Measurements from ENCODE around the gene C1QL1.
A peak's percentile ranks its signal among the peaks of the same experiment; 100 is the strongest.

C1QL1 gene

DNA sequence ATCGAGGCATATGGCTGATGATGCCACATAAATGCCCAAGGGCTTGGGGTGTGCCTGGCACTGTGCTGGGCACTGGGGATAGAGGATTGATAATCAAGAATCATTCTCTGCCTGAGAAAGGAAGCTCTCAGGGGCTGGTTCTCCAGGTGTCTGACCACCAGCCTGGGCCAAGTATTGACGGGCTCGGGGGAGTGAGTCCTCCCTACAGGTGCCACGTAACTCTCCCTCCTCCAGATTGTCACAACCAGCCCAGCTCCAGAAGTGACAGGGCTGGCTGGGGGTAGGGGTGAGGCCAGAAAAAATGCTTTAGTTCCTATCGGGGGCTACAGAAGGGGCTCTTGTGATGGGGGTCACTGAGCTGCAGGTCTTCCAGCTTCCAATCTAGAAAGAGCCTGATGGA, 10.7 kb upstream of the C1QL1 start:
- TF ChIP-seq, protein P1, sequence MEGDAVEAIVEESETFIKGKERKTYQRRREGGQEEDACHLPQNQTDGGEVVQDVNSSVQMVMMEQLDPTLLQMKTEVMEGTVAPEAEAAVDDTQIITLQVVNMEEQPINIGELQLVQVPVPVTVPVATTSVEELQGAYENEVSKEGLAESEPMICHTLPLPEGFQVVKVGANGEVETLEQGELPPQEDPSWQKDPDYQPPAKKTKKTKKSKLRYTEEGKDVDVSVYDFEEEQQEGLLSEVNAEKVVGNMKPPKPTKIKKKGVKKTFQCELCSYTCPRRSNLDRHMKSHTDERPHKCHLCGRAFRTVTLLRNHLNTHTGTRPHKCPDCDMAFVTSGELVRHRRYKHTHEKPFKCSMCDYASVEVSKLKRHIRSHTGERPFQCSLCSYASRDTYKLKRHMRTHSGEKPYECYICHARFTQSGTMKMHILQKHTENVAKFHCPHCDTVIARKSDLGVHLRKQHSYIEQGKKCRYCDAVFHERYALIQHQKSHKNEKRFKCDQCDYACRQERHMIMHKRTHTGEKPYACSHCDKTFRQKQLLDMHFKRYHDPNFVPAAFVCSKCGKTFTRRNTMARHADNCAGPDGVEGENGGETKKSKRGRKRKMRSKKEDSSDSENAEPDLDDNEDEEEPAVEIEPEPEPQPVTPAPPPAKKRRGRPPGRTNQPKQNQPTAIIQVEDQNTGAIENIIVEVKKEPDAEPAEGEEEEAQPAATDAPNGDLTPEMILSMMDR (IDR thresholded peaks at IDR 0.05; ENCODE audit: low read depth, low read length, missing control alignments) = no peak
- no peak for DNase-seq (ENCODE audit: low read depth)
- no peak overlapping the region for H3K4me3 ChIP-seq (ENCODE audit: low read depth, low read length)

GRCh38 chr17:44977814-44978550, 9.9 kb upstream of the C1QL1 start:
- DNase-seq (ENCODE audit: low read depth) = no peak
- H3K4me3 ChIP-seq (ENCODE audit: low read depth, low read length) = no peak overlapping the region
- TF ChIP-seq, protein P1 (IDR thresholded peaks at IDR 0.05; ENCODE audit: low read depth, low read length, missing control alignments) = no peak

DNA sequence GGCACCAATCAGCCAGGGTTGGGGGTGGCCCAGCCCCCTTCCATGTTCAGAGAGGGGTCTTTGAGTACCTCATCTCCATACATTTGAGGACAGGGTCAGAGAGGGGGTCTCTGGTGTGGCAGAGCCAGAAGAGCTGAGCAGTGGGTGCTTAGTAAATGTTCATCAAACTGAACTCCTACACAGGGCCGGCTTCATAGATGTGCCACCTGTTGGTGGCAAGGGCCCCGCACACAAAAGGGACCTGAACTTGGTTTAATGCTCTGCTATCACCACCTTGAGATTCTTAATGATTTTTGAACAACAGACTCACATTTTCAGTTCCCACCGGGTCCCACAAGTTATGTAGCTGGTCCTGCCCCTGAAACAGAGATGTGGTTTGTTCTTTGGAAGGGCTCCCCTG, 9.0 kb upstream of the C1QL1 start:
- TF ChIP-seq, protein P1 (IDR thresholded peaks at IDR 0.05; ENCODE audit: low read depth, low read length, missing control alignments) = peak; percentile 11
- no peak overlapping the region for H3K4me3 ChIP-seq (ENCODE audit: low read depth, low read length)
- no peak for DNase-seq (ENCODE audit: low read depth)

- H3K4me3 ChIP-seq (ENCODE audit: low read depth, low read length) = no peak overlapping the region
- no peak for DNase-seq (ENCODE audit: low read depth)
- TF ChIP-seq, protein P1 (IDR thresholded peaks at IDR 0.05; ENCODE audit: low read depth, low read length, missing control alignments) = no peak
These were observed 8.1 kb upstream of the C1QL1 start for GRCh38 chr17:44976206-44976605.

DNA sequence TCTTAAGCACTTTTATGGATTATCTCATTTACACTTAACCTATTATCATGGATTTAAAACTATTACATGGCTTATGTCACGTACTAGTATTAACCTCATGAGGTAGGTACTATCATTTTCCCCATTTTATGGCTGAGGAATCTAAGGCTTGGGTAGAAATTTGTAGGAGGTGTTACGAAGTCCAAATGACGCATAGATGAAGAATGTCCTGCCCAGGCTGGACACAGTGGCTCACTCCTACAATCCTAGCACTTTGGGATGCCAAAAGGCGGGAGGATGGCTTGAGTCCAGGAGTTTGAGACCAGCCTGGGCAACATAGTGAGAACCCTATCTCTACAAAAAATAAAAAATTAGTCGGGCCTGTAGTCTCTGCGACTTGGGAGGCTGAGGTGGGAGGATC, 4.8 kb upstream of the C1QL1 start:
- TF ChIP-seq, protein P1 (IDR thresholded peaks at IDR 0.05; ENCODE audit: low read depth, low read length, missing control alignments) = no peak
- no peak overlapping the region for H3K4me3 ChIP-seq (ENCODE audit: low read depth, low read length)
- no peak for DNase-seq (ENCODE audit: low read depth)

- DNase-seq (ENCODE audit: low read depth) = no peak
- TF ChIP-seq, protein P1 (IDR thresholded peaks at IDR 0.05; ENCODE audit: low read depth, low read length, missing control alignments) = no peak
These were observed 3.8 kb upstream of the C1QL1 start for GRCh38 chr17:44971776-44972483.

More at GRCh38 chr17:44971776-44972483, 3.8 kb upstream of the C1QL1 start:
- no peak overlapping the region for H3K4me3 ChIP-seq (ENCODE audit: low read depth, low read length)

Data from GM12864 (cell line).